ENCODE data around the gene HBG1.

HBG1 gene

GRCh38 chr11:5234381-5234834 lies 15.2 kb downstream of the HBG1 start, which contains the start of gene HBD:
TSS of gene HBD (minus strand) at chr11:5234483. CDS start at chr11:5234433, 50 bp downstream.
- no peak for TF ChIP-seq ELF4 (IDR thresholded peaks at IDR 0.05)
- no peak for TF ChIP-seq BHLHE40 (IDR thresholded peaks at IDR 0.05; ENCODE audit: borderline replicate concordance)
- TF ChIP-seq FOXA1 (IDR thresholded peaks at IDR 0.05) = no peak
- no peak for TF ChIP-seq FOXM1 (IDR thresholded peaks at IDR 0.05; ENCODE audit: borderline replicate concordance)
- no peak for TF ChIP-seq LEF1 (IDR thresholded peaks at IDR 0.05; ENCODE audit: borderline replicate concordance)
- no peak for TF ChIP-seq HDGF (IDR thresholded peaks at IDR 0.05; ENCODE audit: borderline replicate concordance)
- no peak for TF ChIP-seq CTBP1 (IDR thresholded peaks at IDR 0.05; ENCODE audit: borderline replicate concordance)
- TF ChIP-seq ARNT (IDR thresholded peaks at IDR 0.05) = no peak
- TF ChIP-seq NFRKB (IDR thresholded peaks at IDR 0.05) = no peak
- no peak for TF ChIP-seq SP1 (IDR thresholded peaks at IDR 0.05)
- TF ChIP-seq SUZ12 (IDR thresholded peaks at IDR 0.05) = no peak
- no peak for TF ChIP-seq TARDBP (IDR thresholded peaks at IDR 0.05)
- TF ChIP-seq PKNOX1 (IDR thresholded peaks at IDR 0.05) = no peak
- no peak for TF ChIP-seq ZNF384 (IDR thresholded peaks at IDR 0.05)
- TF ChIP-seq L3MBTL2 (conservative IDR thresholded peaks at IDR 0.05) = no peak
- TF ChIP-seq FOXK2 (IDR thresholded peaks at IDR 0.05) = no peak
- CTCF ChIA-PET = no interaction called here
- no peak for DNase-seq (ENCODE audit: extremely low spot score)
- POLR2A ChIA-PET = no interaction called here

- no peak for DNase-seq (ENCODE audit: extremely low spot score)
- TF ChIP-seq LEF1 (IDR thresholded peaks at IDR 0.05; ENCODE audit: borderline replicate concordance) (no peak), CTBP1 (IDR thresholded peaks at IDR 0.05; ENCODE audit: borderline replicate concordance) (no peak), ARNT (IDR thresholded peaks at IDR 0.05) (no peak), TARDBP (IDR thresholded peaks at IDR 0.05) (no peak), FOXK2 (IDR thresholded peaks at IDR 0.05) (no peak), L3MBTL2 (conservative IDR thresholded peaks at IDR 0.05) (no peak), ZNF384 (IDR thresholded peaks at IDR 0.05) (no peak), ELF4 (IDR thresholded peaks at IDR 0.05) (no peak), BHLHE40 (IDR thresholded peaks at IDR 0.05; ENCODE audit: borderline replicate concordance) (no peak), SUZ12 (IDR thresholded peaks at IDR 0.05) (no peak), FOXM1 (IDR thresholded peaks at IDR 0.05; ENCODE audit: borderline replicate concordance) (no peak), SP1 (IDR thresholded peaks at IDR 0.05) (no peak), FOXA1 (IDR thresholded peaks at IDR 0.05) (no peak), PKNOX1 (IDR thresholded peaks at IDR 0.05) (no peak), HDGF (IDR thresholded peaks at IDR 0.05; ENCODE audit: borderline replicate concordance) (no peak), NFRKB (IDR thresholded peaks at IDR 0.05) (no peak)
- CTCF ChIA-PET = no interaction called here
- POLR2A ChIA-PET = no interaction called here
These were observed 16.4 kb downstream of the HBG1 start for GRCh38 chr11:5233307-5233706.

GRCh38 chr11:5232821-5233220 lies 16.8 kb downstream of the HBG1 start:
- ChIA-PET POLR2A (no interaction called here), CTCF (no interaction called here)

GRCh38 chr11:5232176-5232575 lies 17.5 kb downstream of the HBG1 start:
- no peak for DNase-seq (ENCODE audit: extremely low spot score)
- no peak for TF ChIP-seq ZNF384 (IDR thresholded peaks at IDR 0.05)
- TF ChIP-seq ARNT (IDR thresholded peaks at IDR 0.05) = no peak
- TF ChIP-seq ELF4 (IDR thresholded peaks at IDR 0.05) = no peak
- TF ChIP-seq FOXA1 (IDR thresholded peaks at IDR 0.05) = no peak
- TF ChIP-seq SUZ12 (IDR thresholded peaks at IDR 0.05) = no peak
- no peak for TF ChIP-seq TARDBP (IDR thresholded peaks at IDR 0.05)
- TF ChIP-seq CTBP1 (IDR thresholded peaks at IDR 0.05; ENCODE audit: borderline replicate concordance) = no peak
- TF ChIP-seq LEF1 (IDR thresholded peaks at IDR 0.05; ENCODE audit: borderline replicate concordance) = no peak
- TF ChIP-seq SP1 (IDR thresholded peaks at IDR 0.05) = no peak
- TF ChIP-seq FOXK2 (IDR thresholded peaks at IDR 0.05) = no peak
- TF ChIP-seq BHLHE40 (IDR thresholded peaks at IDR 0.05; ENCODE audit: borderline replicate concordance) = no peak
- TF ChIP-seq HDGF (IDR thresholded peaks at IDR 0.05; ENCODE audit: borderline replicate concordance) = no peak
- TF ChIP-seq L3MBTL2 (conservative IDR thresholded peaks at IDR 0.05) = no peak
- TF ChIP-seq NFRKB (IDR thresholded peaks at IDR 0.05) = no peak
- no peak for TF ChIP-seq FOXM1 (IDR thresholded peaks at IDR 0.05; ENCODE audit: borderline replicate concordance)
- TF ChIP-seq PKNOX1 (IDR thresholded peaks at IDR 0.05) = no peak
- ChIA-PET POLR2A (no interaction called here), CTCF (no interaction called here)

More at GRCh38 chr11:5232821-5233220, 16.8 kb downstream of the HBG1 start:
- TF ChIP-seq FOXA1 (IDR thresholded peaks at IDR 0.05) (no peak), LEF1 (IDR thresholded peaks at IDR 0.05; ENCODE audit: borderline replicate concordance) (no peak), CTBP1 (IDR thresholded peaks at IDR 0.05; ENCODE audit: borderline replicate concordance) (no peak), PKNOX1 (IDR thresholded peaks at IDR 0.05) (no peak), NFRKB (IDR thresholded peaks at IDR 0.05) (no peak), ARNT (IDR thresholded peaks at IDR 0.05) (no peak), FOXM1 (IDR thresholded peaks at IDR 0.05; ENCODE audit: borderline replicate concordance) (no peak), HDGF (IDR thresholded peaks at IDR 0.05; ENCODE audit: borderline replicate concordance) (no peak)
- DNase-seq (ENCODE audit: extremely low spot score) = no peak

GRCh38 chr11:5231111-5231510 lies 18.5 kb downstream of the HBG1 start:
- TF ChIP-seq TARDBP (IDR thresholded peaks at IDR 0.05) (no peak), FOXA1 (IDR thresholded peaks at IDR 0.05) (no peak), ARNT (IDR thresholded peaks at IDR 0.05) (no peak), CTBP1 (IDR thresholded peaks at IDR 0.05; ENCODE audit: borderline replicate concordance) (no peak), FOXK2 (IDR thresholded peaks at IDR 0.05) (no peak), HDGF (IDR thresholded peaks at IDR 0.05; ENCODE audit: borderline replicate concordance) (no peak), BHLHE40 (IDR thresholded peaks at IDR 0.05; ENCODE audit: borderline replicate concordance) (no peak), SP1 (IDR thresholded peaks at IDR 0.05) (no peak), PKNOX1 (IDR thresholded peaks at IDR 0.05) (no peak), SUZ12 (IDR thresholded peaks at IDR 0.05) (no peak), ZNF384 (IDR thresholded peaks at IDR 0.05) (no peak), L3MBTL2 (conservative IDR thresholded peaks at IDR 0.05) (no peak), FOXM1 (IDR thresholded peaks at IDR 0.05; ENCODE audit: borderline replicate concordance) (no peak), NFRKB (IDR thresholded peaks at IDR 0.05) (no peak), ELF4 (IDR thresholded peaks at IDR 0.05) (no peak), LEF1 (IDR thresholded peaks at IDR 0.05; ENCODE audit: borderline replicate concordance) (no peak)
- ChIA-PET POLR2A (no interaction called here), CTCF (no interaction called here)
- DNase-seq (ENCODE audit: extremely low spot score) = no peak
